ENCODE data around the gene PCSK6. TPM values are rescaled to one million over a fixed set of nuclear protein-coding genes. Genes with fewer than 3 reads are reported as not detected.

The PCSK6 gene
- total and polyA plus RNA-seq, 7 donors: 2.9 to 10.3 (median 6.4) TPM

DNA sequence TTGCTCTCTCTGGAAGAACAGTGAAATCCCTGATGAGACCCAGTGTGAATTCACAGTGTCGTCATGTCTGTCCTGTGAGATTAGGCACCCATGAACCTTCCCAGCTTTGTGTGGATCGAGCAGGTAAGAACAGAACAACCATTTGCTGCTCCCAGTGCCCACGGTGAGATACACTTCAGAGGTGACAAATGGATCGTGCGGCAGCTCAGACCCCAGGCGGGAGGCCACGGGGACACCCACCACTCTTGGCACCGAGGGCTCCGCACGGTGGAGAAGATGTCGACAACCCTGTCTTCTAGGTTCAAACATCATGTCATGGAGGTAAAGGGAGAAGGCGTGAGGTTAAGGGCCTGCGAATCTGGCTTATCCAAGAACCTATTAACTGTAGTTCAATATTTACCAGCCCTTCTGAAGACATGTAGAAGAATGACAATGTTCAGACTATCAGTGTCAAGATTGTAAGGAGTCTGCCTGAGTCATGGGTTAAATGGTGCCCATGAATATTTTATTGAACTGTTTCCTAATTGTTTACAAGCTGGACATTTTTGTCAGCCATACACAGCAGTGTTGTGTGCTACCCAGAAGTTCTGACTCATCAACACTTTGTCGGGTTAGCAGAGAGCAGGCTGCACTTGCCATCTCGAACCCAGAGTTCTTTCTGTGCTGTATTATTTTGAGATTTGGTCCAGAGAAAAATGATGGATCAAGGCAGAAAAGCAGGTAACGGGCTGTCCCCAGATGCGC lies 15.5 kb upstream of the PCSK6 start:
- DNase-seq: no peak
- no peaks in the 10 kb centered on the region for H3K9me3 ChIP-seq
- no peak overlapping the region for H3K4me3 ChIP-seq
- no peaks in the 10 kb centered on the region for H3K36me3 ChIP-seq
- H3K4me1 ChIP-seq: peaks cover 0 to 21% (median 18%) of the 10 kb centered on the region in 4 donors
- TF ChIP-seq EP300 (IDR thresholded peaks at IDR 0.05) (no peak), POLR2AphosphoS5 (IDR thresholded peaks at IDR 0.05) (no peak), POLR2A (IDR thresholded peaks at IDR 0.05) (no peak)
- TF ChIP-seq, protein P1, sequence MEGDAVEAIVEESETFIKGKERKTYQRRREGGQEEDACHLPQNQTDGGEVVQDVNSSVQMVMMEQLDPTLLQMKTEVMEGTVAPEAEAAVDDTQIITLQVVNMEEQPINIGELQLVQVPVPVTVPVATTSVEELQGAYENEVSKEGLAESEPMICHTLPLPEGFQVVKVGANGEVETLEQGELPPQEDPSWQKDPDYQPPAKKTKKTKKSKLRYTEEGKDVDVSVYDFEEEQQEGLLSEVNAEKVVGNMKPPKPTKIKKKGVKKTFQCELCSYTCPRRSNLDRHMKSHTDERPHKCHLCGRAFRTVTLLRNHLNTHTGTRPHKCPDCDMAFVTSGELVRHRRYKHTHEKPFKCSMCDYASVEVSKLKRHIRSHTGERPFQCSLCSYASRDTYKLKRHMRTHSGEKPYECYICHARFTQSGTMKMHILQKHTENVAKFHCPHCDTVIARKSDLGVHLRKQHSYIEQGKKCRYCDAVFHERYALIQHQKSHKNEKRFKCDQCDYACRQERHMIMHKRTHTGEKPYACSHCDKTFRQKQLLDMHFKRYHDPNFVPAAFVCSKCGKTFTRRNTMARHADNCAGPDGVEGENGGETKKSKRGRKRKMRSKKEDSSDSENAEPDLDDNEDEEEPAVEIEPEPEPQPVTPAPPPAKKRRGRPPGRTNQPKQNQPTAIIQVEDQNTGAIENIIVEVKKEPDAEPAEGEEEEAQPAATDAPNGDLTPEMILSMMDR (IDR thresholded peaks at IDR 0.05): no peak
- WGBS, 2 donors: 90 to 92% methylated on average over 17 of the region's 17 CpGs
- intact Hi-C loops (cut with DNase I): loop anchor here (5.0 to 10.0 kb wide), 2 partner anchors 140 to 203 kb away; no protein-coding TSS in a partner anchor
- no peak overlapping the region for H3K27ac ChIP-seq
- no peaks in the 10 kb centered on the region for H3K27me3 ChIP-seq

DNA sequence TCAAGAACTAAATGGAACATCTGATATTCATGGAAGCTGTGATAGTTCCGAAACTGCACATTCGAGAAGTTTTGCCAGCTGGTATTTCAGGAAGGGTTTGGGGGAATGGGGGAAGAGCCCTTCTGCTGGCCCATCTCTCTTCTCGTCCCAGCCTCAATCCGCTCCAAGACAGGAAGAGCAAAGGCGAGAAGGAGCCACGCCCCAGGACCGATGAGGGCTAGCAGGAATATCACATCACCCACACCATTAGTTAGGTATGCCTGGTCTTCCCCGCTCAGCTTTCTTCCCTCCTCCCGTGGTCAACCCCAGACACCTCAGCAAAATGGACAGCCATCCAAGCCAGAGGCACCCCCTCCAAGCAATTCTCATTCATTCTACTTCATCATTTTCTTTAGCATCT lies 14.9 kb upstream of the PCSK6 start:
- Histone ChIP-seq H3K27ac (no peak overlapping the region), H3K9me3 (no peaks in the 10 kb centered on the region), H3K4me1 (peaks cover 0 to 28% (median 21%) of the 10 kb centered on the region in 4 donors), H3K4me3 (no peak overlapping the region), H3K36me3 (no peaks in the 10 kb centered on the region), H3K27me3 (no peaks in the 10 kb centered on the region)
- WGBS, 2 donors: 91 to 92% methylated on average over 9 of the region's 9 CpGs
- TF ChIP-seq POLR2A (IDR thresholded peaks at IDR 0.05) (no peak), EP300 (IDR thresholded peaks at IDR 0.05) (no peak), POLR2AphosphoS5 (IDR thresholded peaks at IDR 0.05) (no peak)
- TF ChIP-seq, protein P1 (IDR thresholded peaks at IDR 0.05): no peak
- intact Hi-C loops (cut with DNase I): loop anchor here (5.0 to 10.0 kb wide), 2 partner anchors 140 to 202 kb away; no protein-coding TSS in a partner anchor
- no peak for DNase-seq

DNA sequence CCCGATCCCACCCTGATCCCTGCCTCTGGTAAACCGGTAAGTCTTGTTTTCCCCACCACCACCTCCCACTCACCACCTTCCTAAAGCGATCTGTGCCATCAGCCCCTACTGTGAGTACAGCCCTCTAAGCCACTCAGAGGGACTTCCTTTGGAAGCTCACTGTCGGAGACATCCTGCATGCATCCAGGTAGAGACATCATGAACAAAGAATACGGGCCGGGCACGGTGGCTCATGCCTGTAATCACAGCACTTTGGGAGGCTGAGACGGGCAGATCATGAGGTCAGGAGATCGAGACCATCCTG lies 13.7 kb upstream of the PCSK6 start:
- 95% methylated on average over 9 of the region's 9 CpGs for WGBS, 2 donors
- Histone ChIP-seq H3K27me3 (no peaks in the 10 kb centered on the region), H3K36me3 (no peaks in the 10 kb centered on the region), H3K4me1 (peaks cover 0 to 32% (median 22%) of the 10 kb centered on the region in 4 donors), H3K4me3 (no peak overlapping the region), H3K9me3 (no peaks in the 10 kb centered on the region), H3K27ac (no peak overlapping the region)
- TF ChIP-seq POLR2AphosphoS5 (IDR thresholded peaks at IDR 0.05) (no peak), EP300 (IDR thresholded peaks at IDR 0.05) (no peak), POLR2A (IDR thresholded peaks at IDR 0.05) (no peak)
- TF ChIP-seq, protein P1 (IDR thresholded peaks at IDR 0.05): no peak
- intact Hi-C loops (cut with DNase I): loop anchor here (5.0 to 10.0 kb wide), 2 partner anchors 142 to 201 kb away; no protein-coding TSS in a partner anchor
- no peak for DNase-seq

DNA sequence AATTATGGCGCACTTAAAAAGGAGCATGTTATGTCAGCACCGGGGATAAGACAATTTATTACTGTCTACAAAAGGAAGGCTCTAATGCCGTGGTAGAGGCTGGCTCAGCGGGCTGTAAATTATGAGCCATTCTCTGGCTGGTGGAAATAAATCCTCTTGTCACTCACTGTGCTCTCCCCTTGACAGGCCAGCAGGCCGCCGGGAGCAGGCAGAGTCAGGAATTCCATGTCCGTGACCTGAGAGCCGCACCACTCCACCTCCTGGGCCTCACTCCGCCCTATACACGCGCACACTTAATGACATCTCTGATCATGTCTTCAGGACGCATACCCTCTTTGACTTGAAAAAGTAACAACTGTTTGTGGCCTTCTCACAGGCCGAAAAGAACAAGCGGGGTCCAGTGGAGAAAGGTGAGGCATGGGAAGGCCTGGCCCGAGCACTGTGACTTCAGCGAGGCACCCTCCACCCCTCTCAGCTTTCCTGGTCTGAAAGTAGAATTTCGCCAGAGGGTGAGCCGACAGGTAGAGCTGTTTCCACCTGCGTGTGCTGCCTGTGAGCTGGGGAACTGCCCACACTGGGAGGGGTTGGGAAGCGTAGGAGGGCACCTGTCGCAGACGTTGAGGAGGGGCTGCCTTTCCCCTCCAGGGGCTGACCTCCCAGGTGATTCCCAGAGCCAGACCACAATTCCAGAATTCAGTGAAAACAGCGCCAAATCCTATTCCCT lies 13.2 kb upstream of the PCSK6 start:
- Histone ChIP-seq H3K27ac (no peak overlapping the region), H3K4me3 (no peak overlapping the region), H3K9me3 (no peaks in the 10 kb centered on the region), H3K4me1 (peaks cover 0 to 32% (median 22%) of the 10 kb centered on the region in 4 donors), H3K36me3 (no peaks in the 10 kb centered on the region), H3K27me3 (peaks cover 0 to 2% (median 0%) of the 10 kb centered on the region in 3 donors)
- intact Hi-C loops (cut with DNase I): loop anchor here (5.0 to 10.0 kb wide), 2 partner anchors 142 to 200 kb away; no protein-coding TSS in a partner anchor
- no peak for TF ChIP-seq EP300 (IDR thresholded peaks at IDR 0.05)
- 89 to 94% methylated on average over 23 of the region's 23 CpGs for WGBS, 2 donors
- DNase-seq: no peak

All from sigmoid colon (tissue), 7 donors.